GM12864 (cell line): ENCODE data around the gene IL21R.

Experiments used
- DNase-seq: peaks from one replicate; pipeline ENCODE4 v3.0.0-alpha.2; 2011; ENCODE audit warnings: low read depth
- H3K4me3 ChIP-seq: 2 replicates; pipeline ENCODE4 v1.5.1; 2011; ENCODE audit warnings: mild to moderate bottlenecking, low read depth, low read length, control low read depth
- CTCF ChIP-seq: IDR thresholded peaks from 2 replicates; pipeline ENCODE4 v1.5.1; 2011; ENCODE audit warnings: low read depth, mild to moderate bottlenecking, moderate library complexity, low read length, control low read depth, inconsistent platforms; ENCODE audit errors: missing control alignments

The IL21R gene

GRCh38 chr16:27489421-27489820 is 87.4 kb downstream of the IL21R start:
- DNase-seq, result no peak
- no peak overlapping the region for H3K4me3 ChIP-seq
- TF ChIP-seq CTCF, result no peak

GRCh38 chr16:27489906-27490305 is 87.9 kb downstream of the IL21R start:
- H3K4me3 ChIP-seq, result no peak overlapping the region
- DNase-seq, result no peak
- TF ChIP-seq CTCF, result no peak

- H3K4me3 ChIP-seq, result no peak overlapping the region
- TF ChIP-seq CTCF, result no peak
- no peak for DNase-seq
Measured at GRCh38 chr16:27491894-27492587, 90.1 kb downstream of the IL21R start.

- DNase-seq, result no peak
- TF ChIP-seq CTCF, result no peak
- H3K4me3 ChIP-seq, result no peak overlapping the region
Measured at GRCh38 chr16:27492588-27492979, 90.6 kb downstream of the IL21R start.

GRCh38 chr16:27495191-27495590 is 93.2 kb downstream of the IL21R start:
- no peak for DNase-seq
- no peak for TF ChIP-seq CTCF
- H3K4me3 ChIP-seq, result no peak overlapping the region

- no peak for TF ChIP-seq CTCF
- no peak overlapping the region for H3K4me3 ChIP-seq
- DNase-seq, result no peak
Measured at GRCh38 chr16:27498031-27498825, 96.3 kb downstream of the IL21R start.
